Prostate gland (tissue), 2 donors: Measurements from ENCODE around the gene WHRN. TPM values are rescaled to one million over a fixed set of nuclear protein-coding genes. Genes with fewer than 3 reads are reported as not detected.

Source experiments
- DNase-seq: peaks from one replicate; pipeline ENCODE4 v3.0.0-alpha.2; 2019; ENCODE audit warnings: low spot score
- H3K27ac ChIP-seq, 2 donors: fragments of 200-600 bp; sonication (generic); 2 replicates each; pipeline ENCODE4 v1.5.1; 2017 to 2019
- H3K27me3 ChIP-seq: fragments of 200-600 bp; sonication (generic); replicated peaks from 2 replicates; pipeline ENCODE4 v1.5.1; 2019; ENCODE audit not compliant: insufficient read depth
- H3K36me3 ChIP-seq, 2 donors: fragments of 200-600 bp; sonication (generic); 1 replicate in 1 of 2; 2 replicates in 1 of 2; pipeline versions ENCODE4 v1.5.1 to v1.8.1; 2017 to 2019
- H3K4me1 ChIP-seq: fragments of 200-600 bp; sonication (generic); replicated peaks from 2 replicates; pipeline ENCODE4 v1.5.1; 2019
- H3K4me3 ChIP-seq, 2 donors: fragments of 200-600 bp; sonication (generic); 2 replicates each; pipeline ENCODE4 v1.5.1; 2017 to 2019
- H3K9me3 ChIP-seq: fragments of 200-600 bp; sonication (generic); 2 replicates; pipeline ENCODE4 v1.5.1; 2017
- CTCF ChIP-seq, 4 experiments: fragments of 200-600 bp in 2 of 4; fragments of 450-650 bp in 2 of 4; sonication (generic) in 2 of 4; IDR thresholded peaks; 1 replicate in 3 of 4; 2 replicates in 1 of 4; pipeline ENCODE4 v1.5.1; 2016 to 2019; ENCODE audit warnings: antibody characterized with exemption in 4 of 4, mild to moderate bottlenecking in 2 of 4, moderate library complexity in 2 of 4
- POLR2A ChIP-seq: fragments of 450-650 bp; IDR thresholded peaks from one replicate; pipeline ENCODE4 v1.6.1; 2016; ENCODE audit warnings: antibody characterized with exemption, mild to moderate bottlenecking
- POLR2AphosphoS5 ChIP-seq: sonication (generic); formaldehyde crosslinking; IDR thresholded peaks from one replicate; pipeline ENCODE4 v1.6.1; 2017; ENCODE audit warnings: antibody characterized with exemption
- WGBS: methylation state at CpG from one replicate; pipeline ENCODE4 v1.1.5; 2018; 5-methylcytosine and 5-hydroxymethylcytosine counted together
- intact Hi-C: fragments of 100-400 bp; cut with DNase I; formaldehyde crosslinking; loops from one replicate; pipeline ENCODE4 v1.14.2; 2022
- total RNA-seq, 2 donors: library from RNA; depleted of rRNA; stranded (reverse); fragments of >200 nt; gene quantifications; one replicate each; pipeline ENCODE4 v1.1.0, GENCODE V29; 2016

The WHRN gene
- total RNA-seq, 2 donors from 2014 or later: 13.8 to 102 TPM

GRCh38 chr9:114472765-114473446 lies 32.4 kb downstream of the WHRN start:
- DNase-seq: peak; percentile 49
- WGBS: 52% methylated on average over 12 of the region's 12 CpGs

GRCh38 chr9:114471157-114471556 lies 34.1 kb downstream of the WHRN start:
- DNase-seq: no peak
- Histone ChIP-seq H3K27me3 (no peaks in the 10 kb centered on the region), H3K27ac (no peak overlapping the region), H3K36me3 (no peaks in the 10 kb centered on the region), H3K4me3 (no peak overlapping the region), H3K9me3 (no peaks in the 10 kb centered on the region), H3K4me1 (no peaks in the 10 kb centered on the region)
- intact Hi-C loops: no loop called here
- no peak for TF ChIP-seq POLR2AphosphoS5
- TF ChIP-seq CTCF (IDR thresholded peaks at IDR 0.05): no peak
- no peak for TF ChIP-seq POLR2A
- WGBS: 97% methylated on average over 4 of the region's 4 CpGs

More at GRCh38 chr9:114472765-114473446, 32.4 kb downstream of the WHRN start:
- peak overlapping the region; percentile 8 to 49 for H3K27ac ChIP-seq
- intact Hi-C loops: no loop called here
- TF ChIP-seq CTCF (IDR thresholded peaks at IDR 0.05): no peak
- TF ChIP-seq POLR2A: no peak
- TF ChIP-seq POLR2AphosphoS5: peak; percentile 25
- no peaks in the 10 kb centered on the region for H3K27me3 ChIP-seq
- no peaks in the 10 kb centered on the region for H3K4me1 ChIP-seq
- no peaks in the 10 kb centered on the region for H3K36me3 ChIP-seq
- no peak overlapping the region for H3K4me3 ChIP-seq
- H3K9me3 ChIP-seq: no peaks in the 10 kb centered on the region

GRCh38 chr9:114470581-114470980 lies 34.7 kb downstream of the WHRN start:
- no peak for DNase-seq
- H3K4me1 ChIP-seq: no peaks in the 10 kb centered on the region
- H3K27ac ChIP-seq: no peak overlapping the region
- no peaks in the 10 kb centered on the region for H3K27me3 ChIP-seq
- intact Hi-C loops: no loop called here
- H3K4me3 ChIP-seq: no peak overlapping the region
- H3K9me3 ChIP-seq: no peaks in the 10 kb centered on the region
- TF ChIP-seq POLR2A (no peak), POLR2AphosphoS5 (no peak), CTCF (IDR thresholded peaks at IDR 0.05) (no peak)
- no peaks in the 10 kb centered on the region for H3K36me3 ChIP-seq
- 94% methylated on average over 6 of the region's 6 CpGs for whole genome bisulfite sequencing

GRCh38 chr9:114470121-114470520 lies 35.2 kb downstream of the WHRN start:
- Histone ChIP-seq H3K27ac (no peak overlapping the region), H3K36me3 (no peaks in the 10 kb centered on the region), H3K9me3 (no peaks in the 10 kb centered on the region), H3K27me3 (no peaks in the 10 kb centered on the region), H3K4me3 (no peak overlapping the region), H3K4me1 (no peaks in the 10 kb centered on the region)
- 98% methylated on average over 6 of the region's 6 CpGs for WGBS
- intact Hi-C loops: no loop called here
- TF ChIP-seq POLR2A: no peak
- no peak for TF ChIP-seq POLR2AphosphoS5
- TF ChIP-seq CTCF (IDR thresholded peaks at IDR 0.05): no peak
- no peak for DNase-seq
